GM10266 (cell line): ENCODE measurements around the gene MAD1L1.

ENCODE experiments used
- DNase-seq: peaks from one replicate; pipeline ENCODE4 v3.0.0; 2012; ENCODE audit errors: extremely low spot score
- TF ChIP-seq, protein P1 (sequence below): IDR thresholded peaks from 2 replicates; pipeline ENCODE4 v1.5.1; 2012; ENCODE audit warnings: mild to moderate bottlenecking, low read depth; ENCODE audit not compliant: control insufficient read depth, insufficient read depth; ENCODE audit errors: missing control alignments

The MAD1L1 gene

DNA sequence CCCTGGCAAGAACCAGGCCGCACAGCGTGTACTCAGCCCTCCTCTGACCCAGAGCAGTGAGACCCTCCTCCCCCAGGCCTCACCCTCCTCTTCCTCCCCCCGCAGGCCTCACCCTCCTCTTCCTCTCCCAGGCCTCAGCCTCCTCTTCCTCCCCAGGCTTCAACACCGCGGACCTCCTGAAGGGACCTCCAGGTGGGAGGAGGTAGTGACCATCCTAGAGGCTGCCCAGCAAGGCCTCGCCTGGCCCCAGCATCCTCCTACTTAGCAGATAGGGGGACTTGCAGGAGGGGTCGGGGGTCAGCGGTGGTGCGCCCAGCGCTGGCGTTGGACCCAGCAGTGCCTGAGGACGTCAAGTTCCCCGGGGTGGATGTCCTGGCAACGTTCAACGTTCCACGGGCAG lies 291.9 kb downstream of the MAD1L1 start:
- no peak for DNase-seq
- TF ChIP-seq, protein P1, sequence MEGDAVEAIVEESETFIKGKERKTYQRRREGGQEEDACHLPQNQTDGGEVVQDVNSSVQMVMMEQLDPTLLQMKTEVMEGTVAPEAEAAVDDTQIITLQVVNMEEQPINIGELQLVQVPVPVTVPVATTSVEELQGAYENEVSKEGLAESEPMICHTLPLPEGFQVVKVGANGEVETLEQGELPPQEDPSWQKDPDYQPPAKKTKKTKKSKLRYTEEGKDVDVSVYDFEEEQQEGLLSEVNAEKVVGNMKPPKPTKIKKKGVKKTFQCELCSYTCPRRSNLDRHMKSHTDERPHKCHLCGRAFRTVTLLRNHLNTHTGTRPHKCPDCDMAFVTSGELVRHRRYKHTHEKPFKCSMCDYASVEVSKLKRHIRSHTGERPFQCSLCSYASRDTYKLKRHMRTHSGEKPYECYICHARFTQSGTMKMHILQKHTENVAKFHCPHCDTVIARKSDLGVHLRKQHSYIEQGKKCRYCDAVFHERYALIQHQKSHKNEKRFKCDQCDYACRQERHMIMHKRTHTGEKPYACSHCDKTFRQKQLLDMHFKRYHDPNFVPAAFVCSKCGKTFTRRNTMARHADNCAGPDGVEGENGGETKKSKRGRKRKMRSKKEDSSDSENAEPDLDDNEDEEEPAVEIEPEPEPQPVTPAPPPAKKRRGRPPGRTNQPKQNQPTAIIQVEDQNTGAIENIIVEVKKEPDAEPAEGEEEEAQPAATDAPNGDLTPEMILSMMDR: no peak

DNA sequence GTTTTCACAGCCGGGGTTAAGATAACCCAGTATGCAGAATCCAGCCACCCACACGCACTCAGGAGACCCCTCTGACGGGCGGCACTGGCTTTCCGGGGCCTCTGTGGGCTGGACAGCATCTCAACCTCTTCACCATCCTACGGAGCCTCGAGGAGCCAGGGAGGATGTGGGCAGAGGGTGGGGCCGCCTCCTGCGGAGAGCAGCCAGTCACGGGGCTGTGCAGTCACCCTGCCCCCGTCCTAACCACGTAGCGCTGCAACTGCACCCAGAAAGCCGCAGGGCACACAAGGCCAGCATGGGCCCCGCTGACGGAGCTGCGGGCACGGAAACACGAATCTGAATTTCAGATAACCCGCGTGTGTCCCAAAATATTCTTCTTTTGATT lies 292.4 kb downstream of the MAD1L1 start:
- TF ChIP-seq, protein P1: no peak
- DNase-seq: peak; percentile 93

DNA sequence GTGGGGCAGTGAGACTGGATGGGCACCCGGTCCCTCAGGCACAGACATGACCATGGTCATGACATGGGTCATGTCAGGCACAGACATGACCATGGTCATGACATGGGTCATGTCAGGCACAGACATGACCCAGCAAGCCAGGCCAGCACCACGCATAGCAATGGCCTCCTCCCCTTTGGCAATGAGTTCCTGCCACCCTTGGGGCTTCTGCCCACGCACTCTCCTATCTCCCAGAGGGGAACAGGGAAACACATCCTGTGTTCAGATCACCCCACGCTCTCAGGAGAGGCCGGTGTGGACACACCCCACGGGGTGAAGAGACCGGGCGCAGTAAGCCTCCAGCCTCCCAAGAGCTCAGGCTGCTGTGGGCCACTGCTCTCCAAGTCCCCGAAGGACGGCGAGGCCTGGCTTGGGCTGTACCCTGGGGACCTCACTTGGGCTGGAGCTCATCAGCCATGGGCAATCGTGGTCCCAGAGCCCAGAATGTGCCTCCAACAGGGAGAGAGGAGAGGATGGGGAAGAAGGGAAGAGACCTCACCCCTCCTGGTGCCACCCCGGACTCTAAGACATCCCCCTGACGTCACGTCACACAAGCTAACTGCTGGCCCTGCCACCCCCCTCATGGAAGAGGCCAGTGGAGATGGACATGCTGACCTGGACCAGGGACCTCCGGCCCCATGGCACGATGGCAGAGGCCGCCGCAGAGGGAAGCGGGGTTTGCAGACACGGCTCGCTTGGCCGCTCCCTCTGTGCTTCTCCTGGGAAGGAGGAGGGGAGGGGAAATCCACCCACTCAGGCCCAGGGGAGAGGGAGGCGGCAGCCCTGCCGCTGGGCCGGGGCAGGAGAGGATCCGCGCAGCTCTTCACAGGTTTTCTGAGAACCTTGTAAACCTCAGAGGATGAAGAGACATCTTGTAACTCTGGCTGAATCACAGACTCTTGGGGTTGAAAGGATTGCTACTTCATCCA lies 293.0 kb downstream of the MAD1L1 start:
- TF ChIP-seq, protein P1: no peak
- no peak for DNase-seq

DNA sequence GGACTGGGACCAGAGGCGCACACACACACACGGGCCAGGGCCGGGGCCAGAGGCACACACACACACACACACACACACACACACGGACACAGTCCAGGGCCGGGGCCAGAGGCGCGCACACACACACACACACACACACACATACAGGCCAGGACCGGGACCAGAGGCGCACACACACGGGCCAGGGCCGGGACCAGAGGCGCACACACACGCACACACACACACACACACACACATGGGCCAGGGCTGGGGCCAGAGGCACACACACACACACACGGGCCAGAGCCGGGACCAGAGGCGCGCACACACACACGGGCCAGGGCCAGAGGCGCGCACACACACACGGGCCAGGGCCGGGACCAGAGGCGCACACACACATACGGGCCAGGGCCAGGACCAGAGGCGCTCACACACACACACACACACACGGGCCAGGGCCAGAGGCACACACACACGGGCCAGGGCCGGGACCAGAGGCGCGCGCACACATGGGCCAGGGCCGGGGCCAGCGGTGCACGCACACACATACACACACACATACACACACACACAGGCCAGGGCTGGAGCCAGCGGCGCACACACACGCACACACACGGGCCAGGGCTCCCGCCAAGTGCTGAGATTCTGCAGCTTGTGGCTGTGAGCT lies 293.8 kb downstream of the MAD1L1 start:
- TF ChIP-seq, protein P1: no peak
- no peak for DNase-seq

DNA sequence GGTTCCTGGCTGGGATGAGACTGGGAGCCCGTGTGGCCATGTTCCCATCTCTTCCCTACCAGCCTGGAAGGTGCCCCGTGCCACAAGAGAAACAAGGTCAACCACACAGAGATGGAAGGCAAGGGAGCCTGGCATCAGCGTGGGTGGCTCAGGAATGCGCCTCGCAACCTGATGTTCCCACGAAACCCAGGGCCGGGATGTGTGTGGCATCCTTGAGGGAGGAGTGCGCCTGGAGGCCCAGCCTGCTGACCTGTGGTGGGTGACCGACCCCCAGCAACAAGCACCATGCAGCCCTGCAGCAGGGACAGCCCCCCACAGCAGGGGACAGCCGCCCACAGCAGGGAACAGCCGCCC lies 295.5 kb downstream of the MAD1L1 start:
- DNase-seq: no peak
- TF ChIP-seq, protein P1: no peak

DNA sequence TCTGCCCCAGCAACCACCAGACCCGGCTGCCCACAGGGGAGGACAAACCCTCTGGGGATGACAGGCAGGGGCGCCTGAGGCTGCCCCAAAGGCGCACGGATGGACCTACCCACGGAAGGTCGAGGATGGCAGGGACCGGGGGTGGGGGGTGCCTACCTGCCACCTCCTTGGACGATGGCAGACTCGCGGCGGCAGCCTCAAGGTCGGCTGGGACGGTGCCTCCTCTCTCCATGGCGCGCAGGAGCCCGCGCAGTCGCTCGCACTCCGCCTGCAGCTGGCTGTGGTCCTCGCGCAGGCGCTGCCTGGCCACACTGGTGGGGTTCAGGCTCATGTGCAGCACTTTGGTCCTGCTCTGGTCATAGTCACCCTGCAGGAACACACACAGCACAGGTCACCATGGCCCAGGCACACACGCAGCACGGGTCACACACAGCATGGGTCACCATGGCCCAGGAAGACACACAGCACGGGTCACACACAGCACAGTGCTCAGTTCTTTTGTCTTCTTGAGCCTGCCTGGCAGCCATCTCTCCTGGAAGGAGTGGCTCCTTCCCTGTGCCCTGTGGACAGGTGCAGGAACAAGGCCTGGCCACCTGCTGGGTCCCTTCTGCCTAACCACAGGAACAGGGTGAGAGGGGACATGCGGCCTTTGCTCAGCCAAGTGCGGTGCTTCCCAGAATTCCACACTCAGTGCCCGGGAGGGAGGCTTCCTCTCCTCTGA lies 296.1 kb downstream of the MAD1L1 start:
- TF ChIP-seq, protein P1: no peak
- DNase-seq: no peak
